Spinal cord (tissue), 10 donors: ENCODE data around the gene LRP1B. TPM values are rescaled to one million over a fixed set of nuclear protein-coding genes. Genes with fewer than 3 reads are reported as not detected.
"Not testable (repeated sequence)": the region's sequence is repeated elsewhere in the genome, so short reads cannot be mapped to it uniquely, and the experiment has no call there.

ENCODE experiments used
- DNase-seq, 6 donors: peaks; one replicate each; pipeline versions ENCODE4 v3.0.0 to v3.0.0-alpha.2; 2013 to 2015; ENCODE audit warnings: low spot score in 6 of 6, low read depth in 4 of 6
- H3K27ac ChIP-seq: one replicate; pipeline ENCODE4 v1.5.1; 2013; ENCODE audit warnings: low read depth, low read length, control low read depth
- H3K27me3 ChIP-seq: one replicate; pipeline ENCODE4 v1.6.1; 2013; ENCODE audit warnings: low read length; ENCODE audit not compliant: control insufficient read depth, insufficient read depth
- H3K36me3 ChIP-seq: one replicate; pipeline ENCODE4 v1.6.1; 2013; ENCODE audit warnings: low read length; ENCODE audit not compliant: control insufficient read depth, insufficient read depth
- H3K4me1 ChIP-seq: one replicate; pipeline ENCODE4 v1.6.1; 2013; ENCODE audit warnings: low read length; ENCODE audit not compliant: control insufficient read depth, insufficient read depth
- H3K4me3 ChIP-seq: one replicate; pipeline ENCODE4 v1.5.1; 2013; ENCODE audit warnings: low read depth, low read length, control low read depth
- H3K9me3 ChIP-seq: one replicate; pipeline ENCODE4 v1.6.1; 2013; ENCODE audit warnings: low read length; ENCODE audit not compliant: control insufficient read depth, insufficient read depth
- WGBS: methylation state at CpG from one replicate; pipeline ENCODE4 v1.1.5; 2013; ENCODE audit warnings: missing lambda C conversion rate; ENCODE audit not compliant: insufficient coverage; 5-methylcytosine and 5-hydroxymethylcytosine counted together
- polyA plus RNA-seq, 2 donors: library from polyadenylated mRNA; unstranded; fragments of 120-200 nt; gene quantifications; one replicate each; pipeline ENCODE4 v1.2.1, GENCODE V29; 2013; ENCODE audit not compliant: insufficient read length in 2 of 2
- total RNA-seq, 2 donors: library from RNA; depleted of rRNA in 1 of 2; stranded (reverse); fragments of 120-200 nt in 1 of 2; fragments of >200 nt in 1 of 2; gene quantifications; one replicate each; pipeline versions ENCODE4 v1.2.3 to v1.2.4, GENCODE V29; 2013 to 2014
- donor health status: healthy.

LRP1B gene
- total and polyA plus RNA-seq, 4 donors: 22.1 to 70.2 (median 32.1) TPM

DNA sequence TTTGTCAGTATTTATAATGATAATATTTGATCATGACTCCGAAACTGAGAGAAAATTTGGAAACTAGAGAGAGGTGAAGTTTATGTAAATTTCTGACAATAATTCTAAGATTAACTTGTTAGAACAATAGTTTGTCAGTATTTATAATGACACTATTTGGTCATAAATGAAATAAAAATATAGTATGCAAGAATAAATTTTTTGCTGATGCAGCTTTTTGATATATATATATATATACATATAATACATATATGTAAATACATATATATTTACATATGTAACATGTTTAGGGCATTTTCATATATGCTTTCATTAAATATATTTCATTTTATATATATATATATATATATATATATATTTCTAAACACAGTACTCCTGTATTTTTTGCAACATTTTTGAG lies 1158.1 kb downstream of the LRP1B start:
- no peaks in the 10 kb centered on the region for H3K4me1 ChIP-seq
- H3K4me3 ChIP-seq: no peak overlapping the region
- no peak for DNase-seq
- H3K27ac ChIP-seq: no peak overlapping the region
- no CpG with 5 or more reads among the region's 1 CpG for WGBS
- no peaks in the 10 kb centered on the region for H3K27me3 ChIP-seq
- H3K36me3 ChIP-seq: no peaks in the 10 kb centered on the region
- H3K9me3 ChIP-seq: no peaks in the 10 kb centered on the region

DNA sequence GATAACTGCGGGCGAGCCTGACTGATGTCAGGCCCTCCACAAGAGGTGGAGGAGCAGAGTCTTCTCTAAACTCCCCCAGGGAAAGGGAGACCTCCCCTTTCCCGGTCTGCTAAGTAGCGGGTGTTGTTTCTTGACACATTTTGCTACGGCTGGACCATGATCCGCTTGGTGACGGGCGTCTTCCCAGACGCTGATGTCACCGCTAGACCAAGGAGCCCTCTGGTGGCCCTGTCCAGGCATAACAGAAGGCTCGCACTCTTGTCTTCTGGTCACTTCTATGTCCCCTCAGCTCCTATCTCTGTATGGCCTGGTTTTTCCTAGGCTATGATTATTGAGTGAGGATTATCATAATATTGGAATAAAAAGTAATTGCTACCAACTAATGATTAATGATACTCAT lies 1166.5 kb downstream of the LRP1B start:
- H3K36me3 ChIP-seq, H3K27ac ChIP-seq, H3K4me1 ChIP-seq, H3K9me3 ChIP-seq, H3K4me3 ChIP-seq, DNase-seq, H3K27me3 ChIP-seq: not testable (repeated sequence)
- WGBS: 85% methylated on average over 5 of the region's 11 CpGs

DNA sequence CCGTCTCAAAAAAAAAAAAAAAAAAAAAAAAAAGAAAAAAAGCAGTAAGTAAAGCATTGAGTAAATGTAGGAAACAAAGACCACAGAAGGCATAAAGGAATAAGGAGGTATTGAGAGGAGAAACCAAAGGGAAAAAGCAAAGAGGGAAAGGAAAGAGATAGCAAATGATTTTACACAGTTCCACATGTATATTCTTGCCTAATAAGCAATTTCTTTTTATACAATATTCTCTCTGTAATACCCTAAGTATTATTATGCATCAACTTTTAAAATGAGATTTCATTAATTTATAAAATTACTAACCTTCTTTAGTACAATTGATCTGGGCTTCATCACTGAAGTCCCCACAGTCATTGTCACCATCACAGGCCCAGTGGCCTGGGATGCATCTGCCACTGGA lies 1180.9 kb downstream of the LRP1B start:
- H3K4me3 ChIP-seq: no peak overlapping the region
- no peak overlapping the region for H3K27ac ChIP-seq
- H3K9me3 ChIP-seq: peaks cover 1% of the 10 kb centered on the region
- no peak for DNase-seq
- no peaks in the 10 kb centered on the region for H3K4me1 ChIP-seq
- no CpG with 5 or more reads among the region's 1 CpG for WGBS
- no peaks in the 10 kb centered on the region for H3K36me3 ChIP-seq
- H3K27me3 ChIP-seq: no peaks in the 10 kb centered on the region

DNA sequence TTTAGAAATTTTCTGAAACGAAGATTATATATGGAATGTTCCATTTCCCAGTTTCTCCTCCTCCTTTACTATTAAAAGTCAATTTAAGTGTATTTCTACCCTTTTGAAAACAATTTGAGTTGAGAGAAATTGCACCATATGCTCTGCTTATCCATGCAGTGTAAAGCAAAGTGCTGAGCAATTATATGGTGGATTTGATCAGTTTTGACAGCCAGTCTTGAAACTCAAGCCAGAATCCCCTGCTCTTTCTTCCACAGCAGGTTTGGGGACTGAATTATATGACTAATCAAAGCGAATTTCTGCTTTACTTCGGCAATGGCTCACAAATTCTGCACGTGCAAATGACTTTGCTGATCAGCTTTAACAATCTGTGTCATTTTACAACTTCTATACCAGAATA lies 1183.6 kb downstream of the LRP1B start:
- Histone ChIP-seq H3K4me3 (no peak overlapping the region), H3K27ac (no peak overlapping the region), H3K36me3 (no peaks in the 10 kb centered on the region), H3K4me1 (no peaks in the 10 kb centered on the region), H3K9me3 (peaks cover 1% of the 10 kb centered on the region), H3K27me3 (no peaks in the 10 kb centered on the region)
- no CpG with 5 or more reads among the region's 4 CpGs for WGBS
- DNase-seq: peak in 1 of 6 donors; percentile 56

DNA sequence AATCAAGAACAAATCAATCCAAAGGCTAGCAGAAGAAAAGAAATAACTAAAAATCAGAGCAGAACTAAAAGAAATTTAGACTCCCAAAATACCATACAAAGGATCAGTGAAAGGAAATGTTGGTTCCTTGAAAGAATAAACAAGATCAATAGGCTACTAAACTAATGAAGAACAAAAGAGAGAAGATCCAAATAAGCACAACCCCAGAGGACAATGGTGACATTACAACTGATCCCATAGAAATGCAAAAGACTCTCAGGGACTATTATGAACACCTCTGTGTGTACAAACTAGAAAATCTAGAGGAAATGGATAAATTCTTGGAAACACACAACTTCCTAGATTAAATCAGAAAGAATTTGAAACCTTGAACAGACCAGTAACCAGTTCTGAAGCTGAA lies 1186.9 kb downstream of the LRP1B start:
- Histone ChIP-seq H3K27me3 (no peaks in the 10 kb centered on the region), H3K9me3 (peaks cover 1% of the 10 kb centered on the region), H3K36me3 (no peaks in the 10 kb centered on the region), H3K27ac (no peak overlapping the region), H3K4me1 (no peaks in the 10 kb centered on the region), H3K4me3 (no peak overlapping the region)
- no peak for DNase-seq

DNA sequence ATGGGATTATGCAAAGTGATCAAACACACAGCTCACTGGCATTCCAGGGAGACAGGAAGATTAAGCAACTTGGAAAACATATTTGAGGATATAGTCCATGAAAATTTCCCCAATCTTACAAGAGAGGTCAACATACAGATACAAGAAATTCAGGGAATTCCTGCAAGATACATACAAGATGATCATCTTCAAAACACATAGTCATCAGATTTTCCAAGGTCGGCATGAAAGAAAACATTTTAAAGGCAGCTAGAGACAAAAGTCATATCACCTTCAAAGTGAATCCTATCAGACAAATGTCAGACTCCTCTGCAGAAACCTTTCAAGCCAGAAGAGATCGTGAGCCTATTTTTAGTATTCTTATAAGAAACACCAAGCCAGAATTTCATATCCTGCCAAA lies 1188.5 kb downstream of the LRP1B start:
- no peak for DNase-seq
- peaks cover 1% of the 10 kb centered on the region for H3K9me3 ChIP-seq

DNA sequence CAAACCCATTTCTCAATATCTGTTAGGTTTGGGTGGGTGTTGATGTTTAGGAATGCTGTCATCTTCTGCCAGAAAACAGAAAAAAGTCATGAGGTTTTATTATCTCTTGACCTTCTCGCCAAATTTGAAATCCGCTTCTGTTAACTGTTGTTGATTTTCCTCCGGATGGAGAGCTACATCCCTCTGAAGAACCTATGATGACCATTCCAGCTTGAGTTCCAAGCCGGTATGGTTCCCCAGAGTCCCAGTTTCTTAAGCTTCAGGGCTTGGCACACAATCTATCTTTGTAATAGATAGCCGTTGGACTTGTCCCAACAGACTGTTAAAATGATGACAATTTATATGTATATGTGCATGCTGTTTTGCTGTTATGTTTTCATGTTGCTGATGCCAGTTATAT lies 1201.0 kb downstream of the LRP1B start:
- WGBS: 50% methylated on average over 3 of the region's 5 CpGs
- Histone ChIP-seq H3K27me3 (no peaks in the 10 kb centered on the region), H3K9me3 (no peaks in the 10 kb centered on the region), H3K4me3 (no peak overlapping the region), H3K36me3 (no peaks in the 10 kb centered on the region), H3K27ac (no peak overlapping the region), H3K4me1 (no peaks in the 10 kb centered on the region)
- DNase-seq: peak in 3 of 6 donors; percentile 0 to 41 (median 28)

More for the DNA sequence above, 1188.5 kb downstream of the LRP1B start:
- no peak overlapping the region for H3K4me3 ChIP-seq
- H3K27me3 ChIP-seq: no peaks in the 10 kb centered on the region
- H3K27ac ChIP-seq: no peak overlapping the region
- no CpG with 5 or more reads among the region's 2 CpGs for WGBS
- H3K4me1 ChIP-seq: no peaks in the 10 kb centered on the region
- no peaks in the 10 kb centered on the region for H3K36me3 ChIP-seq

DNA sequence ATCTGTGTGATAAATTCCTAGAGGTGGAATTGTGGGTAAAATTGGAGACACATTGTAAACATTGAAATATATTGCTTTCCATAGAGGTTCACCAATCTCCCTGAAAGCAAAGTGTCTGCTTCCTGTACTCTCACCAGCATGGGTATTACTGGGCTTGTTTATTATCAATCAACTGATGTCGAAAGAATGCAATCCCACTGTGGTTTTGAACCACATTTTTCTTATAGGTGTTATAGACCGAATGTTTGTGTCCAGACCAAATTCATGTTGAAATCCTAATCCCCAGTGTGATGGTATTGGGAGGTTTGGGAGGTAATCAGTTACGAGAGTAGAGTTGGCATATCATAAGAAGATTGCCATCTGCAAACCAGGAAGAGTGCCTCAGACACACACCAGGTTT lies 1212.4 kb downstream of the LRP1B start:
- WGBS: 100% methylated on average over 1 of the region's 3 CpGs
- Histone ChIP-seq H3K36me3 (no peaks in the 10 kb centered on the region), H3K27me3 (no peaks in the 10 kb centered on the region), H3K4me1 (no peaks in the 10 kb centered on the region), H3K4me3 (no peak overlapping the region), H3K9me3 (no peaks in the 10 kb centered on the region), H3K27ac (no peak overlapping the region)
- DNase-seq: no peak

DNA sequence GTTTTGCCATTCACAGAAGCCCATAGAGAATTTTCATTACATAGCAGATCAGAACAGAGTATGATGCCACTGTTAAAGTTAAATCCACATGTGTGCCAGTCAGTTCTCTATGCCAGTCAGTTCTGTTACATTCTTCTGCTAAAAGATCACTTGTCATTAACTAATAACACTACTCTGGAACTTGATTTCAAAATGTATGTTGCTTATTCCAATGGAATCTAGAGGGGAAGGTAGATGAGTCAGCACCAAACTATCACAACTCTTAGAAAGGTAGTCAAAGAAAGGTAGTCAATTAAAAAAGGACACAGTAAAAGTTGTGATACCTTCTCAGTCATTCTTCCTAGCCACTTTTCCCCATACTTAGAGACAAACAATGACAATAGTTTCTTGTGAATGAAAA lies 1214.4 kb downstream of the LRP1B start:
- H3K36me3 ChIP-seq: no peaks in the 10 kb centered on the region
- DNase-seq: no peak
- no peaks in the 10 kb centered on the region for H3K9me3 ChIP-seq
- H3K27ac ChIP-seq: no peak overlapping the region
- no peak overlapping the region for H3K4me3 ChIP-seq
- H3K4me1 ChIP-seq: no peaks in the 10 kb centered on the region
- H3K27me3 ChIP-seq: no peaks in the 10 kb centered on the region

DNA sequence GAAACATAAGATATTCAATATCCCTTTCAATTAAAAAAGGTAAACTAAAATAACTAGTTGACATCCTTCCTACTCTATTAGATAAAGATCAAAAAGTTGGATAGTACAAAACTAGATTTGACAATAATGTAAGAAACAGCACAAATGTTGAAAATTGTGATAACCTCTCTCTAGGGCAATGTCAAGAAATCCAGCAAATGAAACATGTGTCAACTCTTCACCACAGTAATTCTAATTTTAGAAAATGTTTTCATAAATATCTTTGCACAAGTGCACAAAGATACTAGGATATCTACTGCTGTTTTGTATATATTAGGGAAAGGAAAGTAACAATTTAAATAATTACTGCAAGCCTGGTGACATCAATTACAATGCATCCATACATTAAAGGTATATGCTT lies 1220.1 kb downstream of the LRP1B start:
- Histone ChIP-seq H3K4me1 (no peaks in the 10 kb centered on the region), H3K36me3 (no peaks in the 10 kb centered on the region), H3K27ac (no peak overlapping the region), H3K9me3 (no peaks in the 10 kb centered on the region), H3K27me3 (no peaks in the 10 kb centered on the region), H3K4me3 (no peak overlapping the region)
- DNase-seq: no peak
